OCI-LY3 (cell line): ENCODE results near the gene SLC25A47.
"Not testable (repeated sequence)": the region's sequence is repeated elsewhere in the genome, so short reads cannot be mapped to it uniquely, and the experiment has no call there.

Source experiments
- H2AFZ ChIP-seq: fragments of 200-600, 300-600 bp; shearing (Covaris generic); 2 replicates; pipeline ENCODE4 v1.6.0; 2014; ENCODE audit warnings: antibody characterized with exemption, low read depth, low read length
- H3K27ac ChIP-seq: fragments of 200-600, 300-600 bp; sonication (generic); 2 replicates; pipeline ENCODE4 v1.5.1; 2014; ENCODE audit warnings: mild to moderate bottlenecking, low read length, moderate library complexity, mixed read lengths
- H3K27me3 ChIP-seq: fragments of 200-600, 300-600 bp; sonication (generic); 2 replicates; pipeline ENCODE4 v1.6.1; 2014; ENCODE audit warnings: low read depth, low read length, mixed read lengths
- H3K36me3 ChIP-seq: fragments of 200-600, 300-600 bp; sonication (generic); replicated peaks from 2 replicates; pipeline ENCODE3; 2014; ENCODE audit warnings: low read depth, low read length, mixed read lengths
- H3K4me1 ChIP-seq: fragments of 300-600, 200-600 bp; sonication (generic); 2 replicates; pipeline ENCODE4 v1.6.1; 2014; ENCODE audit warnings: low read length, mixed read lengths
- H3K4me2 ChIP-seq: fragments of 200-600, 300-600 bp; sonication (generic); 2 replicates; pipeline ENCODE4 v1.6.1; 2014; ENCODE audit warnings: low read length, mixed read lengths
- H3K4me3 ChIP-seq: fragments of 300-600, 200-600 bp; sonication (generic); 2 replicates; pipeline ENCODE4 v1.5.1; 2014; ENCODE audit warnings: antibody characterized with exemption, mild to moderate bottlenecking, low read length, moderate library complexity
- H3K79me2 ChIP-seq: fragments of 300-600, 200-600 bp; shearing (Covaris generic); 2 replicates; pipeline ENCODE4 v1.6.1; 2014; ENCODE audit warnings: mild to moderate bottlenecking, low read length, mixed read lengths
- H3K9ac ChIP-seq: fragments of 300-600, 200-600 bp; shearing (Covaris generic); 2 replicates; pipeline ENCODE4 v1.6.0; 2014; ENCODE audit warnings: mild to moderate bottlenecking, low read length, moderate library complexity
- H3K9me3 ChIP-seq: fragments of 200-600, 300-600 bp; shearing (Covaris generic); 2 replicates; pipeline ENCODE4 v1.6.1; 2014; ENCODE audit warnings: low read length, mixed read lengths; ENCODE audit not compliant: insufficient read depth
- H4K20me1 ChIP-seq: fragments of 200-600, 300-600 bp; sonication (generic); 2 replicates; pipeline ENCODE4 v1.6.1; 2016; ENCODE audit warnings: low read length, mixed read lengths; ENCODE audit not compliant: insufficient read depth
- CTCF ChIP-seq: fragments of 200-600, 300-600 bp; sonication (generic); IDR thresholded peaks from 2 replicates; pipeline ENCODE4 v1.5.1; 2014; ENCODE audit warnings: antibody characterized with exemption, low read length, low read depth
- EZH2phosphoT487 ChIP-seq: fragments of 200-600 bp; shearing (Covaris generic); IDR thresholded peaks from 2 replicates; pipeline ENCODE4 v1.6.1; 2018; ENCODE audit warnings: antibody characterized with exemption, mixed run types, low read depth

The SLC25A47 gene

GRCh38 chr14:100287202-100287997, 35.7 kb upstream of the SLC25A47 start:
- Histone ChIP-seq H3K27ac (no peak overlapping the region), H3K4me2 (no peak overlapping the region), H3K79me2 (peaks cover 13% of the 10 kb centered on the region; the same call in 1 of the 2 replicates), H3K36me3 (no peaks in the 10 kb centered on the region), H3K4me1 (peaks cover 19% of the 10 kb centered on the region), H3K27me3 (no peaks in the 10 kb centered on the region), H3K4me3 (no peak overlapping the region), H3K9ac (no peak overlapping the region), H4K20me1 (no peaks in the 10 kb centered on the region), H2AFZ (no peak overlapping the region), H3K9me3 (no peaks in the 10 kb centered on the region)
- TF ChIP-seq CTCF = no peak
- TF ChIP-seq EZH2phosphoT487 = no peak

- not testable (repeated sequence) for H3K4me3 ChIP-seq, H2AFZ ChIP-seq, H3K9ac ChIP-seq, H4K20me1 ChIP-seq, H3K27me3 ChIP-seq, H3K9me3 ChIP-seq, H3K36me3 ChIP-seq, H3K4me2 ChIP-seq, H3K27ac ChIP-seq
- peaks cover 19% of the 10 kb centered on the region for H3K4me1 ChIP-seq
- peaks cover 13% of the 10 kb centered on the region; the same call in 1 of the 2 replicates for H3K79me2 ChIP-seq
These were observed 35.2 kb upstream of the SLC25A47 start for GRCh38 chr14:100287998-100288295.

- H2AFZ ChIP-seq = no peak overlapping the region
- TF ChIP-seq CTCF = no peak
- TF ChIP-seq EZH2phosphoT487 = no peak
- H3K27ac ChIP-seq = no peak overlapping the region
- H3K27me3 ChIP-seq = no peaks in the 10 kb centered on the region
- no peaks in the 10 kb centered on the region for H3K36me3 ChIP-seq
- H4K20me1 ChIP-seq = no peaks in the 10 kb centered on the region
- no peak overlapping the region for H3K4me3 ChIP-seq
- no peaks in the 10 kb centered on the region for H3K9me3 ChIP-seq
- H3K4me1 ChIP-seq = peaks cover 19% of the 10 kb centered on the region
- peaks cover 13% of the 10 kb centered on the region; the same call in 1 of the 2 replicates for H3K79me2 ChIP-seq
- no peak overlapping the region for H3K4me2 ChIP-seq
- no peak overlapping the region for H3K9ac ChIP-seq
These were observed 34.6 kb upstream of the SLC25A47 start for GRCh38 chr14:100288382-100289185.

- Histone ChIP-seq H2AFZ (no peak overlapping the region), H4K20me1 (no peaks in the 10 kb centered on the region), H3K4me2 (peak overlapping the region; percentile 10; the same call in 1 of the 2 replicates), H3K79me2 (peaks cover 5% of the 10 kb centered on the region; the same call in 1 of the 2 replicates), H3K9ac (no peak overlapping the region), H3K9me3 (no peaks in the 10 kb centered on the region), H3K27ac (no peak overlapping the region), H3K4me3 (no peak overlapping the region), H3K4me1 (peaks cover 13% of the 10 kb centered on the region), H3K27me3 (no peaks in the 10 kb centered on the region), H3K36me3 (no peaks in the 10 kb centered on the region)
- TF ChIP-seq CTCF (no peak), EZH2phosphoT487 (no peak)
These were observed 33.1 kb upstream of the SLC25A47 start for GRCh38 chr14:100289916-100290606.
